ENCODE measurements around the gene ABHD11. TPM values are rescaled to one million over a fixed set of nuclear protein-coding genes. Genes with fewer than 3 reads are reported as not detected.
A peak's percentile ranks its signal among the peaks of the same experiment; 100 is the strongest.
"Not testable (repeated sequence)": the region's sequence is repeated elsewhere in the genome, so short reads cannot be mapped to it uniquely, and the experiment has no call there.

Gene ABHD11
- 10 to 100 TPM; 23.4 to 24.7 TPM for total RNA-seq

GRCh38 chr7:73738612-73739386 is at the start of gene ABHD11:
ABHD11 (minus strand) TSS chr7:73738802; CDS start chr7:73738770, 32 bp downstream.
- Mint-ChIP-seq H3K4me3 (peak within 1 kb of the TSS; percentile 97), H3K27me3 (peaks cover 2% of the 10 kb centered on the region), H3K36me3 (peaks cover 1% of the 10 kb centered on the region), H3K4me1 (peaks cover 16% of the 10 kb centered on the region), H3K27ac (peak within 1 kb of the TSS; percentile 98), H3K9me3 (no peaks in the 10 kb centered on the region)
- ATAC-seq (ENCODE audit: low read depth) (peak; percentile 79), DNase-seq (peak; percentile 98)
- POLR2A ChIA-PET: interaction anchor here (0.9 to 1.7 kb wide), 7 partner anchors 19 to 217 kb away, joined by 3 to 10 read pairs (median 5); partner anchors contain the start of genes BAZ1B, BCL7B and STX1A

DNA sequence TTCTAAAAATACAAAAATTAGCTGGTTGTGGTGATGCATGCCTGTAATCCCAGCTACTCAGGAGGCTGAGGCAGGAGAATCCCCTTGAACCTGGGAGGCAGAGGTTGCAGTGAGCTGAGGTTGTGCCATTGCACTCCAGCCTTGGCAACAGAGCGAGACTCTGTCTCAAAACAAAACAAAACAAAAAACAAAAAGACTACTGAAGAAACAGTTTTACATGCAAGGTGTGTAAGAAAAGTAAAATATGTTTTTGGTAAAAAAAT is 49.1 kb upstream of the ABHD11 start:
- POLR2A ChIA-PET; H3K9me3 Mint-ChIP-seq; ATAC-seq (ENCODE audit: low read depth); H3K27ac Mint-ChIP-seq; DNase-seq; H3K36me3 Mint-ChIP-seq; H3K4me3 Mint-ChIP-seq; H3K4me1 Mint-ChIP-seq; H3K27me3 Mint-ChIP-seq: not testable (repeated sequence)

DNA sequence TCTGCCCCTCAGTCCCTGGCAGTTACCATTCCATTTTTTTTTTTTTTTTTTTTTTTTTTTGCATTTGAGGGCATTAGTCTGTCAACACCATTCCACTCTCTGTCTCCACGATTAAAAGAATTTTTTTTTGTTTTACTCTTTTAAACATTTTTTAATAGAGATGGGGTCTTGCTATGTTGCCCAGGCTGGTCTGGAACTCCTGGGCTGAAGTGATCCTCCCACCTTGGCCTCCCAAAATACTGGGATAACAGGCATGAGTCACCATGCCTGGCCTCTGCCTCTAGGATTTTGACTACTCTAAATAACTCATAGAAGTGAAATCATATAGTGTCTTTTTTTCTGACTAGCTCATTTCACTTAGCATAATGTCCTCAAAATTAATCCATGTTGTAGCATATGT is 48.0 kb upstream of the ABHD11 start:
- Mint-ChIP-seq H3K4me1 (no peaks in the 10 kb centered on the region), H3K9me3 (no peaks in the 10 kb centered on the region), H3K27ac (no peak overlapping the region), H3K36me3 (no peaks in the 10 kb centered on the region), H3K4me3 (no peak overlapping the region), H3K27me3 (peaks cover 3% of the 10 kb centered on the region)
- ATAC-seq (ENCODE audit: low read depth) (no peak), DNase-seq (no peak)
- POLR2A ChIA-PET: no interaction called here

- H3K27ac Mint-ChIP-seq: no peak overlapping the region
- DNase-seq: no peak
- no peak overlapping the region for H3K4me3 Mint-ChIP-seq
- H3K27me3 Mint-ChIP-seq: peaks cover 8% of the 10 kb centered on the region
- ATAC-seq (ENCODE audit: low read depth): no peak
- H3K9me3 Mint-ChIP-seq: peaks cover 4% of the 10 kb centered on the region
- no peaks in the 10 kb centered on the region for H3K4me1 Mint-ChIP-seq
- POLR2A ChIA-PET: no interaction called here
- H3K36me3 Mint-ChIP-seq: no peaks in the 10 kb centered on the region
These were observed 40.9 kb upstream of the ABHD11 start for GRCh38 chr7:73779517-73779916.

GRCh38 chr7:73778801-73779389 is 40.3 kb upstream of the ABHD11 start:
- POLR2A ChIA-PET: no interaction called here
- Mint-ChIP-seq H3K4me1 (no peaks in the 10 kb centered on the region), H3K36me3 (no peaks in the 10 kb centered on the region), H3K4me3 (no peak overlapping the region), H3K27me3 (peaks cover 13% of the 10 kb centered on the region), H3K27ac (no peak overlapping the region), H3K9me3 (peaks cover 4% of the 10 kb centered on the region)
- no peak for DNase-seq
- no peak for ATAC-seq (ENCODE audit: low read depth)

DNA sequence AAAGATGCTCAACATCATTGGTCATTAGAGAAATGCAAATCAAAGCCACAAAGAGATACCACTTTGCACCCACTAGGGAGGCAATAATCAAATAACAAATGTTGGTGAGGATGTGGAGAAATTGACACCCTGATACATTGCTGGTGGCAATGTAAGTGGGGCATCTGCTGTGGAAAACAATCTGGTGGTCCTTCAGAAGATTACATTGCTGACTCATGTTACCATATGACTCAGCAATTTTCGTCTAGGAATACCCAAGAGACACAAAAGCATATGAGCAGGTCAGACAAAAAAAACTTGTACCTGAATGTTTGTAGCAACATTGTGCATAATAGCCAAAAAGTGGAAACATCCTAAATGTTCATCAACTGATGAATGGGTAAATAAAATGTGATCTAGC is 36.3 kb upstream of the ABHD11 start:
- DNase-seq (no peak), ATAC-seq (ENCODE audit: low read depth) (no peak)
- no peaks in the 10 kb centered on the region for H3K36me3 Mint-ChIP-seq
- no peak overlapping the region for H3K27ac Mint-ChIP-seq
- H3K9me3 Mint-ChIP-seq: no peaks in the 10 kb centered on the region
- H3K4me1 Mint-ChIP-seq: no peaks in the 10 kb centered on the region
- POLR2A ChIA-PET: no interaction called here
- no peak overlapping the region for H3K4me3 Mint-ChIP-seq
- peaks cover 36% of the 10 kb centered on the region for H3K27me3 Mint-ChIP-seq

- H3K27me3 Mint-ChIP-seq: peaks cover 36% of the 10 kb centered on the region
- DNase-seq (no peak), ATAC-seq (ENCODE audit: low read depth) (no peak)
- no peaks in the 10 kb centered on the region for H3K9me3 Mint-ChIP-seq
- H3K4me3 Mint-ChIP-seq: no peak overlapping the region
- no peaks in the 10 kb centered on the region for H3K4me1 Mint-ChIP-seq
- no peaks in the 10 kb centered on the region for H3K36me3 Mint-ChIP-seq
- no peak overlapping the region for H3K27ac Mint-ChIP-seq
- POLR2A ChIA-PET: no interaction called here
These were observed 35.3 kb upstream of the ABHD11 start for GRCh38 chr7:73773700-73774517.

GRCh38 chr7:73770860-73771670 is 32.5 kb upstream of the ABHD11 start:
- no peak for ATAC-seq (ENCODE audit: low read depth)
- no peaks in the 10 kb centered on the region for H3K36me3 Mint-ChIP-seq
- H3K27ac Mint-ChIP-seq: no peak overlapping the region
- H3K27me3 Mint-ChIP-seq: peaks cover 48% of the 10 kb centered on the region
- H3K9me3 Mint-ChIP-seq: no peaks in the 10 kb centered on the region
- POLR2A ChIA-PET: interaction anchor here (0.7 kb wide), 1 partner anchor 9 kb away, joined by 4 read pairs; no protein-coding TSS in a partner anchor
- no peaks in the 10 kb centered on the region for H3K4me1 Mint-ChIP-seq
- no peak overlapping the region for H3K4me3 Mint-ChIP-seq
- no peak for DNase-seq

GRCh38 chr7:73770002-73770859 is 31.6 kb upstream of the ABHD11 start, which contains the start of gene CLDN3:
CLDN3 (minus strand) TSS chr7:73770270; CDS start chr7:73770049, 221 bp downstream.
- no peaks in the 10 kb centered on the region for H3K9me3 Mint-ChIP-seq
- no peaks in the 10 kb centered on the region for H3K36me3 Mint-ChIP-seq
- no peak within 1 kb of the TSS for H3K4me3 Mint-ChIP-seq
- POLR2A ChIA-PET: no interaction called here
- peaks cover 48% of the 10 kb centered on the region for H3K27me3 Mint-ChIP-seq
- H3K4me1 Mint-ChIP-seq: no peaks in the 10 kb centered on the region
- ATAC-seq (ENCODE audit: low read depth): no peak
- peak; percentile 31 for DNase-seq
- no peak within 1 kb of the TSS for H3K27ac Mint-ChIP-seq

DNA sequence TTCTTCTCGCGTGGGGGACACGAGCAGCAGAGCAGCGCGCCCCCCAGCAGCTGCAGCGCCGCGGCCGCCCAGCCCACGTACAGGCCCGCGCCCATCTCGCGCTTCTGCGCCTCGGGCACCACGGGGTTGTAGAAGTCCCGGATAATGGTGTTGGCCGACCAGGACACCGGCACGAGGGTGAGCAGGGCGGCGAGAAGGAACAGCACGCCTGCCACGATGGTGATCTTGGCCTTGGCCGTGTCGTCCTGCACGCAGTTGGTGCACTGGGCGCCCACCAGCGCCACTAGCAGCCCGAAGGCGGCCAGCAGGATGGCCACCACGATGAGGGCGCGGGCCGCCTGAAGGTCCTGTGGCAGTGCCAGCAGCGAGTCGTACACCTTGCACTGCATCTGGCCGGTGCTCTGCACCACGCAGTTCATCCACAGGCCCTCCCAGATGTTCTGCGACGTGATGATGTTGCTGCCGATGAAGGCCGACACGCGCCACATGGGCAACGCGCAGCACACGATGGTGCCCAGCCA is 30.9 kb upstream of the ABHD11 start:
- Mint-ChIP-seq H3K27me3 (peaks cover 48% of the 10 kb centered on the region), H3K4me3 (no peak overlapping the region), H3K36me3 (no peaks in the 10 kb centered on the region), H3K27ac (no peak overlapping the region), H3K4me1 (no peaks in the 10 kb centered on the region), H3K9me3 (no peaks in the 10 kb centered on the region)
- POLR2A ChIA-PET: no interaction called here
- no peak for ATAC-seq (ENCODE audit: low read depth)
- DNase-seq: no peak

DNA sequence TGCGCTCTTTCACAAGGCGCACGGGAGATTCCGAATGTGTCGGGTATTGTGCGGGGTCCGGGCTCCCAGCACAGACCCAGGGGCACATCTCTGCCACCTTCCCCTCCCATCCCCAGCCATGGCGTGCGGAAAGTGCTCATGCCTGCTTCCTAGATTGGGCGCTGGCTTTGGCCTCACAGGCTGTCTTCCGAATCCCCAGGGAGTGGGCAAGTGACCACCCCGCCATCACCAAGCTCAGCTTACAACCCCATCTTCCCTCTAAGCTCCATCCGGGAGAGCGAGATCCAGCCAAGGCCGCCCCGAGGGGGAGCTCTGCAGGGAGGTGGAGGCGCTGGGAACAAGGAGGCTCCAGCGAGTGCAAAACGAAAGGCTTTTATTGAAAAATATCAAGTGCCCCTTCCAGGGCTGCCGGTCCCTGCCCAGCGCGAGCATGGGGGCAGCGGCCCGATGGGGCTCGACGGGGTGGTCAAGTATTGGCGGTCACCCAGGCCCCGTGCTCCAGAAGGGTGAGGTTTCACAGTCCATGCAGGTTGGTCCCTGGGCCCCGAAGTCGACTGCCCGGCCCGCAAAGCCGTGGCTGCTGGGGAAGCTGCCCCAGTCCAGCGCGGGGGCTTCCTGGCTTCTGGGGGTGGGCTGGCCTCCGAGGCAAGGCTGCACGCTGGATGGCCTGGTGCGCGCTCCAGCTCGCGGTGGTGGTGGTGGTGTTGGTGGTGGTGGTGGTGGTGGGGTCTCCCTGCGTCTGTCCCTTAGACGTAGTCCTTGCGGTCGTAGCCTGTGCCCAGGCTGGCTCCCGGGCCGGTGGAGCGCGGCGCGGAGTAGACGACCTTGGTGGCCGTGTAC is 30.3 kb upstream of the ABHD11 start:
- no peaks in the 10 kb centered on the region for H3K4me1 Mint-ChIP-seq
- H3K4me3 Mint-ChIP-seq: no peak overlapping the region
- no peak overlapping the region for H3K27ac Mint-ChIP-seq
- DNase-seq (no peak), ATAC-seq (ENCODE audit: low read depth) (no peak)
- POLR2A ChIA-PET: no interaction called here
- H3K36me3 Mint-ChIP-seq: no peaks in the 10 kb centered on the region
- peaks cover 43% of the 10 kb centered on the region for H3K27me3 Mint-ChIP-seq
- H3K9me3 Mint-ChIP-seq: no peaks in the 10 kb centered on the region
